ENCODE measurements around the gene CLEC2B.

The CLEC2B gene

GRCh38 chr12:9888665-9889273 lies 19.6 kb upstream of the CLEC2B start:
- Histone ChIP-seq H3K36me3 (replicated peaks in 1 of 2; ENCODE audit: control insufficient read depth in 2 of 2, insufficient read depth in 2 of 2, low read length in 2 of 2) (no peaks in the 10 kb centered on the region), H3K79me1 (ENCODE audit: low read depth, low read length) (no peaks in the 10 kb centered on the region), H2AFZ (ENCODE audit: low read length) (no peak overlapping the region), H3K27ac (replicated peaks; ENCODE audit: low read length) (no peak overlapping the region), H2BK12ac (ENCODE audit: low read length) (no peak overlapping the region), H2BK15ac (ENCODE audit: low read length) (no peak overlapping the region), H3K23ac (ENCODE audit: low read depth, low read length, poor library complexity) (no peak overlapping the region), H2BK5ac (ENCODE audit: low read length) (no peak overlapping the region), H3K4ac (ENCODE audit: low read length) (no peak overlapping the region), H4K91ac (ENCODE audit: low read depth, low read length, poor library complexity) (no peak overlapping the region), H2BK120ac (ENCODE audit: low read depth, low read length) (no peak overlapping the region), H4K8ac (ENCODE audit: low read depth, low read length) (no peak overlapping the region), H3K4me1 (ENCODE audit: control insufficient read depth in 2 of 2, insufficient read depth in 1 of 2, low read depth in 1 of 2, low read length in 2 of 2) (no peaks in the 10 kb centered on the region), H3K4me2 (ENCODE audit: insufficient read depth, low read length, poor library complexity, severe bottlenecking) (no peak overlapping the region), H3K14ac (ENCODE audit: low read length) (no peak overlapping the region), H3K9ac (ENCODE audit: low read depth, low read length, poor library complexity) (no peak overlapping the region), H3K18ac (ENCODE audit: low read length) (no peak overlapping the region), H3K4me3 (ENCODE audit: low read length in 2 of 2) (no peak overlapping the region), H2AK5ac (ENCODE audit: low read depth, low read length) (no peak overlapping the region), H3K27me3 (ENCODE audit: control insufficient read depth in 3 of 3, insufficient read depth in 3 of 3, low read depth in 1 of 3, low read length in 3 of 3) (no peaks in the 10 kb centered on the region), H3K9me3 (replicated peaks in 1 of 2; ENCODE audit: control insufficient read depth in 2 of 2, insufficient read depth in 1 of 2, low read depth in 1 of 2, low read length in 2 of 2) (no peaks in the 10 kb centered on the region)
- WGBS, 2 donors (ENCODE audit: extremely low coverage in 2 of 2, insufficient read length in 2 of 2, insufficient replicate concordance in 1 of 2) = no CpG with 5 or more reads among the region's 4 CpGs
- DNase-seq (ENCODE audit: low spot score) = no peak

GRCh38 chr12:9883175-9883574 lies 14.0 kb upstream of the CLEC2B start:
- no peaks in the 10 kb centered on the region for H3K36me3 ChIP-seq (replicated peaks in 1 of 2; ENCODE audit: control insufficient read depth in 2 of 2, insufficient read depth in 2 of 2, low read length in 2 of 2)
- H3K4me1 ChIP-seq (ENCODE audit: control insufficient read depth in 2 of 2, insufficient read depth in 1 of 2, low read depth in 1 of 2, low read length in 2 of 2) = no peaks in the 10 kb centered on the region
- no peak overlapping the region for H4K8ac ChIP-seq (ENCODE audit: low read depth, low read length)
- H2AK5ac ChIP-seq (ENCODE audit: low read depth, low read length) = no peak overlapping the region
- H3K4me3 ChIP-seq (ENCODE audit: low read length in 2 of 2) = no peak overlapping the region
- no peaks in the 10 kb centered on the region for H3K9me3 ChIP-seq (replicated peaks in 1 of 2; ENCODE audit: control insufficient read depth in 2 of 2, insufficient read depth in 1 of 2, low read depth in 1 of 2, low read length in 2 of 2)
- no peak overlapping the region for H3K23ac ChIP-seq (ENCODE audit: low read depth, low read length, poor library complexity)
- H3K79me1 ChIP-seq (ENCODE audit: low read depth, low read length) = no peaks in the 10 kb centered on the region
- H3K4ac ChIP-seq (ENCODE audit: low read length) = no peak overlapping the region
- H3K18ac ChIP-seq (ENCODE audit: low read length) = no peak overlapping the region
- no peak overlapping the region for H2BK5ac ChIP-seq (ENCODE audit: low read length)
- H3K27me3 ChIP-seq (ENCODE audit: control insufficient read depth in 3 of 3, insufficient read depth in 3 of 3, low read depth in 1 of 3, low read length in 3 of 3) = no peaks in the 10 kb centered on the region
- H2AFZ ChIP-seq (ENCODE audit: low read length) = no peak overlapping the region
- H3K4me2 ChIP-seq (ENCODE audit: insufficient read depth, low read length, poor library complexity, severe bottlenecking) = no peak overlapping the region
- H3K14ac ChIP-seq (ENCODE audit: low read length) = no peak overlapping the region
- no peak for DNase-seq (ENCODE audit: low spot score)
- H2BK15ac ChIP-seq (ENCODE audit: low read length) = no peak overlapping the region
- H3K9ac ChIP-seq (ENCODE audit: low read depth, low read length, poor library complexity) = no peak overlapping the region
- no peak overlapping the region for H4K91ac ChIP-seq (ENCODE audit: low read depth, low read length, poor library complexity)
- no peak overlapping the region for H3K27ac ChIP-seq (replicated peaks; ENCODE audit: low read length)
- H2BK12ac ChIP-seq (ENCODE audit: low read length) = no peak overlapping the region
- no peak overlapping the region for H2BK120ac ChIP-seq (ENCODE audit: low read depth, low read length)

- WGBS, 2 donors (ENCODE audit: extremely low coverage in 2 of 2, insufficient read length in 2 of 2, insufficient replicate concordance in 1 of 2) = no CpG with 5 or more reads among the region's 5 CpGs
- DNase-seq (ENCODE audit: low spot score) = no peak
- no peak overlapping the region for H2BK12ac ChIP-seq (ENCODE audit: low read length)
These were observed 12.8 kb upstream of the CLEC2B start for GRCh38 chr12:9881988-9882387.

GRCh38 chr12:9881246-9881645 lies 12.1 kb upstream of the CLEC2B start, which contains the start of gene KLRF2:
TSS of gene KLRF2 (plus strand) at chr12:9881489. CDS start at chr12:9881596, 107 bp downstream.
- Histone ChIP-seq H2BK15ac (ENCODE audit: low read length) (no peak within 1 kb of the TSS), H2AK5ac (ENCODE audit: low read depth, low read length) (no peak within 1 kb of the TSS), H3K18ac (ENCODE audit: low read length) (no peak within 1 kb of the TSS), H2BK120ac (ENCODE audit: low read depth, low read length) (no peak within 1 kb of the TSS), H3K79me1 (ENCODE audit: low read depth, low read length) (no peaks in the 10 kb centered on the region), H3K4me1 (ENCODE audit: control insufficient read depth in 2 of 2, insufficient read depth in 1 of 2, low read depth in 1 of 2, low read length in 2 of 2) (no peaks in the 10 kb centered on the region), H3K27ac (replicated peaks; ENCODE audit: low read length) (no peak within 1 kb of the TSS), H4K8ac (ENCODE audit: low read depth, low read length) (no peak within 1 kb of the TSS), H3K27me3 (ENCODE audit: control insufficient read depth in 3 of 3, insufficient read depth in 3 of 3, low read depth in 1 of 3, low read length in 3 of 3) (no peaks in the 10 kb centered on the region), H2BK12ac (ENCODE audit: low read length) (no peak within 1 kb of the TSS), H3K4me2 (ENCODE audit: insufficient read depth, low read length, poor library complexity, severe bottlenecking) (no peak within 1 kb of the TSS), H3K4ac (ENCODE audit: low read length) (no peak within 1 kb of the TSS), H2AFZ (ENCODE audit: low read length) (no peak within 1 kb of the TSS), H3K9ac (ENCODE audit: low read depth, low read length, poor library complexity) (no peak within 1 kb of the TSS), H2BK5ac (ENCODE audit: low read length) (no peak within 1 kb of the TSS), H4K91ac (ENCODE audit: low read depth, low read length, poor library complexity) (no peak within 1 kb of the TSS), H3K36me3 (replicated peaks in 1 of 2; ENCODE audit: control insufficient read depth in 2 of 2, insufficient read depth in 2 of 2, low read length in 2 of 2) (no peaks in the 10 kb centered on the region), H3K23ac (ENCODE audit: low read depth, low read length, poor library complexity) (no peak within 1 kb of the TSS), H3K14ac (ENCODE audit: low read length) (no peak within 1 kb of the TSS), H3K4me3 (ENCODE audit: low read length in 2 of 2) (no peak within 1 kb of the TSS), H3K9me3 (replicated peaks in 1 of 2; ENCODE audit: control insufficient read depth in 2 of 2, insufficient read depth in 1 of 2, low read depth in 1 of 2, low read length in 2 of 2) (no peaks in the 10 kb centered on the region)
- DNase-seq (ENCODE audit: low spot score) = no peak
- no CpG with 5 or more reads among the region's 3 CpGs for WGBS, 2 donors (ENCODE audit: extremely low coverage in 2 of 2, insufficient read length in 2 of 2, insufficient replicate concordance in 1 of 2)

More at GRCh38 chr12:9881988-9882387, 12.8 kb upstream of the CLEC2B start:
- Histone ChIP-seq H2BK120ac (ENCODE audit: low read depth, low read length) (no peak overlapping the region), H3K27ac (replicated peaks; ENCODE audit: low read length) (no peak overlapping the region), H3K9me3 (replicated peaks in 1 of 2; ENCODE audit: control insufficient read depth in 2 of 2, insufficient read depth in 1 of 2, low read depth in 1 of 2, low read length in 2 of 2) (no peaks in the 10 kb centered on the region), H2AFZ (ENCODE audit: low read length) (no peak overlapping the region), H2BK15ac (ENCODE audit: low read length) (no peak overlapping the region), H3K14ac (ENCODE audit: low read length) (no peak overlapping the region), H3K27me3 (ENCODE audit: control insufficient read depth in 3 of 3, insufficient read depth in 3 of 3, low read depth in 1 of 3, low read length in 3 of 3) (no peaks in the 10 kb centered on the region), H2BK5ac (ENCODE audit: low read length) (no peak overlapping the region), H3K4ac (ENCODE audit: low read length) (no peak overlapping the region), H4K8ac (ENCODE audit: low read depth, low read length) (no peak overlapping the region), H2AK5ac (ENCODE audit: low read depth, low read length) (no peak overlapping the region), H3K4me3 (ENCODE audit: low read length in 2 of 2) (no peak overlapping the region), H3K4me1 (ENCODE audit: control insufficient read depth in 2 of 2, insufficient read depth in 1 of 2, low read depth in 1 of 2, low read length in 2 of 2) (no peaks in the 10 kb centered on the region), H3K9ac (ENCODE audit: low read depth, low read length, poor library complexity) (no peak overlapping the region), H3K79me1 (ENCODE audit: low read depth, low read length) (no peaks in the 10 kb centered on the region), H3K23ac (ENCODE audit: low read depth, low read length, poor library complexity) (no peak overlapping the region), H3K36me3 (replicated peaks in 1 of 2; ENCODE audit: control insufficient read depth in 2 of 2, insufficient read depth in 2 of 2, low read length in 2 of 2) (no peaks in the 10 kb centered on the region), H3K18ac (ENCODE audit: low read length) (no peak overlapping the region), H4K91ac (ENCODE audit: low read depth, low read length, poor library complexity) (no peak overlapping the region), H3K4me2 (ENCODE audit: insufficient read depth, low read length, poor library complexity, severe bottlenecking) (no peak overlapping the region)

Data from neuronal stem cell (in vitro differentiated cells).